Hepatic stellate cell (primary cell): ENCODE results near the gene SPRY1.
A peak's percentile ranks its signal among the peaks of the same experiment; 100 is the strongest.

Experiments used
- DNase-seq: peaks from one replicate; pipeline ENCODE4 v3.0.0; 2011; ENCODE audit warnings: low spot score

The SPRY1 gene

DNA sequence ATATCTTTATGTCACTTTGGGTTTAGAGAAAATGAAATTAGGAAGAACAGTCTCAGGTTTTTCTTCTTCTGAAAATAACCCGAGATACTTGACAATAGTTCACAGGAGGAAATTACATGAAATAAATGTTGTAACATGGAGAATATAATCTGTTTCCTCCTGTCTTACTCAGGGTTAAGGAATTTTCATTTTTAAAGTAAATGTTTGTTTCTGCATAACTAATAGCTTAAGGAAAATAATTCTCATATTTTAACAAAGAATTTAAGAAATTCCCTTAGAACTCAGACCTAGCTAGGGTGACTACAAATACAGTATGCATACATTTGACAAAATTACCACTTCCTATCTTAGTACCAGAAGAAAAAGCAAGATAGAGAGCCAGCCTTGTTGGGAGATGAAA lies 17.2 kb upstream of the SPRY1 start:
- no peak for DNase-seq

DNA sequence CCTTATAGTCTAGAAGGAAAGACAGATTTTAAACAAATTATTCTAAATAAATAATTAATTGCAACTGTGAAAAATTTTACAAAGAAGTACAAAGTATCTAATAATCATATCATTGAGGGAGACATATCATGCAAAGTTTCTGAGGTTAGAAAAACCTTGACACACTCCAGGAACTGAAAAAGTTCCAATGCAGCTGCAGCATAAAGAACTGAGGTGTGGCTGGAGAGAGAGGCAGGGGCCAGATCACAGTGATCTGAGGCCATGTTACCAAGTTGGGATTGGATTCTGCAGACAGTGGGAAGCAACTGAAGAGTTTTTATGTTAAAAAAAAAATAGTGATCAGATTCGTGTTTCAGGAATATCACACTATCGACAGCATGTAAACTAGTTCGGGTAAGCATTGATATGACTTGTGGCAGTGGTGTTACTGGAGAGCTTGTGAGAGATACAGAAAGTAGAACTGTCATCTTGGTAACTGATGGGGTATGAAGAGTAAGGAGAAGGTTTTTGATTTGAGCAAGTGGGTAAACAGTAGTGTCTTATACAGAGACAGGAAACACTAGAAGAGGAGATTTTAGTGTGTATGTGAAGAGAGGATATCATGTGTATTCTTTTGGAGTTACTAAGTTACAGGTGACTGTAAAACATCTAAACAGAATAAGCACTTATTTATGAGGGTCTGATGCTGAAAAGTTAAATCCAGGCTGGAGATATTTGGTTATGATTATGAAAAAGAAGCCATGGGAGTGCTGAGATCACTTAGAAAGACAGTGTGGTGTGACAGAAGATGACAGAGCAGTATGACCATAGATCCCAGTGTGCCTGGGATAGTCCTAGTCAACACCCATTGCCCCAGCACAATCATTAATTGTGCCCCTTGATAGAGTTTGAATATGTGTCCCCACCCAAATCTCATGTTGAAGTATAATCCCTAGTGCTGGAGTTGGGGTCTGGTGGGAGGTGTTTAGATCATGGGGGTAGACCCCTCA lies 15.6 kb upstream of the SPRY1 start:
- no peak for DNase-seq

DNA sequence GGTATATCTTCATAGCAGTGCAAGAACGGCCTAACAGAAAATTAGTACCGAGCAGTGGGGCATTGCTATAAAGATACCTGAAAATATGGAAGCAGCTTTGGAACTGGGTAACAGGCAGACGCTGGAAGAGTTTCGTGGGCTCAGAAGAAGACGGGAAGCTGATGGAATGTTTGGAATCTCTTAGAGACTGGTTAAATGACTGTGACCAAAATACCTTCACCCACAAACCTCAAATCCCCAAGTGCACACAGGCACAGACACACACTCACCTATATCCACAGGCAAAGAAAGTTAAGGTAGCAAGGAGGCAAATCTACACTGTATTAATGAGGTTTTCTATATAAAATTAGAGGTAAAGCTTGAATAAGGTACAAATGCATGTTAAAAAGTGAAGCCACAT lies 14.6 kb upstream of the SPRY1 start:
- no peak for DNase-seq

DNA sequence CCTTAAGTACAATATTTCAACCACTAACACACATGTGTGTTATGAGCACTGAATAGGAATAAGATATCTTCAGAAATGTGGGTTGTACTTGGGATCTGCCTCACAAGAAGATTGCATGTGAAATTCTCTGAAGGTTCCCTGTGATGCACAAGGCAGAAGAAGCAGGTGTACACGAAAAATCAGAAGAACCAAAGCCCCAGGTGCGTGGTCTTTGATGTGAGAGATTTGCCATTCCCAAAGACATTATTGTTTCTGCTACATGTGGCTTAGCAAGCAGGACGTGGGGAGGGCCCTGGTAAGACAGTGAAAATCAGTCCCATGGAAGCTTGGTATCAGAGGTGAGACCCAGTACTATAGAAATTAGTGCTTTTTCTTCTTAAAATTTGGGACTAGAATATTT lies 13.0 kb upstream of the SPRY1 start:
- DNase-seq, result no peak

DNA sequence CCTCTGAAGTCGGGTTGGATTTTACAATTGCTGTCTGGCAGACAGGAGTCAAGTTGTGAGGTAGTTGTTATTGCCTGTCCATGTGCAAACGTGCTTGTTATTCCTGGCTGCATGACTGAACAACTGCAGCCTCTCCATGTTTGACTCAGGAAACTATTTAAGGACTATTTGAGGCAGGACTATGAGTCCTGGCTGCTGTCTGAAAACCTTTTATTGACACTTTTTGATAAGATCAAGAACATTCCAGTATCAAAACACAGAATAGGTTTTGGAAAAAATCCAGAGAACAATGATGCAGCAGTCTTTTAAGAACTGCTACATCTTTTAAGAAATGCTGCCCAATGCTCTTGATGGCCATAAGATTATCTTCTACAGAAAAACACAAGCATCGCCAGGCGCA lies 10.0 kb upstream of the SPRY1 start:
- no peak for DNase-seq

DNA sequence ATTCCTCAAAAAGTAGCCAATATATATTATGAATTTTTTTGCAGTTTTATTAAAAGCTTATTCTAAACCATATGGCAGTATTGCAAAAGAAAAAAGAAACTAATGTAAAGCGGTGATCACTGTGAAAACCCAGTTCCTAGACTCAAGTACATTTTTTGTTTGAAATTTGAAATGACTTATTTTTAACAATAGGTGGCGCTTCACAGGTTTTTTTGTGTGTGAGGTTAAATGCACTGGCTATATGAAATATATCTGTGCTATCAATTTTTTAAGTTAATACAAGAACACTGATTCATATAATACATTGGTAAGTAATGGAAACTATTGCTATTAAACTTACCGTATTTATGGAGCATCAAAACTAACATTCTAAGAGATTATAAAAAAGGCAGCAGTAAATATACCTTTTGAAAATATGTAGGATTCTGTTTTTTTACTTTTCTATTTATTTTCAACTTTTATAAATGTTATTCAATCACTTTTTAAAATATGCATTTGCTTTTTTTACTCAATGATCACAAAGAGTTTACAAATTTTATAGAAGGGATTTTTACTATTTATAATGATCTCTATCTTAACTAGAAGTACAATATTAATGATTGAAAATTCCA lies 5.6 kb upstream of the SPRY1 start:
- DNase-seq, result no peak

DNA sequence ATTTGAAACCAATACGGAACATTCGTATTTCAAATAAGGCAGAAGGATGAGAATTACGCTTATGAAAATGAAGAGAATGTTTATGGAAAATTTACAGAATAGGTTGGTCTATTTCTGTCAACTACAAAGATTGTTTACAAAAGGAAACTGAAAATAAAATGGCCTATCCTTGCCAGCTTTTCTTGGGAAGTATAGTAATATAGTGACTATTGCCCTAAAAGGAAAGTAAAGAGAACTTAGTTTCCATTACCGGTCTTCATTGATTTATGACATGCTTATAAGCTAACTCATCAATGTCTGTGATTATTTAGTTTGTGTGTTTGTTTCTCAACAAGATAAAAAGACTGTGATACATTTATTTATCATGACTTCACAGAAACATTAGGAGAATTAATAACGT lies 2.9 kb upstream of the SPRY1 start:
- DNase-seq, result no peak

DNA sequence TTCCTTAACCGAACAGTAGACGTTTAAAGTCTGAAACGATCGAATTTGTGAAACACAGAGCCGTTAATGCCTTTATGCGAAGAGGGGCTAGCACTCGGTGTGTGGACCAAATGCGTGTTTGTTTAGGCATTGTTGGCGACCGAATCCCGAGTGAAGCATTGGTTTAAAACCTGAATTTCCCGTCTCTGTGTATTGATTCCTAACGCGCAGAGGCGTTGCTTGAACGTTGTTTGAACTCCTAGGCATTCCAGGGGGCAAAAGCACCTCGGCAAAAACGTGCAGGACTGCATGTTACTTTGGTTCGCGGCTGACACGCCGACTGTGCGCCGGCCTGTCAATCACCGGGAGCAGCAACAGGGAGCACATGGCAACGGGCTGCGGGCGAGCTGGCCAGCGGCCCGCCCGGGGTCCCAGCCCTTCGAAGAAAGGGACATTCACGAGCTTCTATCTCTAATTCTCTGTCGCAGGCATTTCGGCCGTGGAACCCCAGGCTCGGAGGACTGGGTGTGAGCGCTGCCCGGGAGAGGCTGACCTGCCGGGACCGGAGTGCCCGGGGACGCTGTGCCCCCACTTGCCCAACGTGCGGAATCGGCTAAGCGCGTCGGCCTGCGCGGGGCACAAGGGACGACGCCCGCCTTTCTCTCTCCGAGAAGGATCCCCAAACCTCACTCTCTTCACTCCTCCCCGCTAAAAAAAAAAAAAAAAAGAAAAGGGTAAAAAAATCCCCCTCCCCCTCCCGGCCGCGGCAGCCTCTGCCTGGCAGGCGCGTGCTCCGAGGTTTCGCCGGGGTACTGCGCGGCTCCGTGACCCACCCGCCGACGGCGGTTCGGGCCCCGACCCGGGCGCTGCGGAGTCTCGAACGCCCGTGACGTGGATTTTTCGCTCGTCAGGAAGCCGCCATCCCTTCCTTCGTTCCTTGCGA lies 810 bp downstream of the SPRY1 start:
- DNase-seq, result no peak

DNA sequence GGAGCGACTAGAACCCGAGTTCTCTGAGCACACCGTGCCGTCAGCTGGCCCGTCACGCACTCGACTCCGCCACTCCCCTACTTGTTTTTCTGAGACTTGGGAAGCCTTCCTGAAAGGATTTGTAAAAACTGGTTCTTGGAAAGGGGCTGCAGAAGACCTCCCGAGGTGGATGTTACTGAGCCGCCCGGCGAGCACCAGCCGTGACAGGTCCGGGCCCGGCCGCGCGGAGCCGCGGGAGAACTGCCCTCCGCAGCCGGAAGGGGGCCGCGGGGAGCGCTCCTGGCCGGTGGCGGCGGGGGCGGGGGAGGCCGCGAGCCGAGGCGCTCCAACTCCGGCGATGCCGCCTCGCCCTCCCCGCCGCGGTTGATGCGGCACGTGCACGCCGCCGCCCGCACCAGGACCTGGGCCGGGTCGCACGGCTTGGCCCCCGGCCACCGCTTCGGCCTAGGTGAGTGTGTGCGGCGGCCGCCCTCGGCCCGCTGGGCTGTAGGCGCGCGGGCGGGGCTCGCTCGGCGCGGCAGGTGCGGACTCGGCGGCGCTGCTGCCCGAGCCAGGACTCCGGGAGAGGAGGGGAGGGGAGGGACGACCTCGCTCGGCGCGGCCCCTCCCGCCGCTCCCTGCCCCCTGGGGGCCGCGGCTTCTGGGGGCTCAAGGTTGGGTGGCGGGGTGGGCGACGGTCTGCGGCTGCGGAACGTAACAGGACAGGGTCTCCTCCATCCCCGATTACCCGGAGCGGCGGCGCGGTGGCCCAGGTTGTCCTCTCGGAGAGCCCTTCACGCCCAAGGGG lies 1.7 kb downstream of the SPRY1 start:
- DNase-seq, result peak; percentile 61

DNA sequence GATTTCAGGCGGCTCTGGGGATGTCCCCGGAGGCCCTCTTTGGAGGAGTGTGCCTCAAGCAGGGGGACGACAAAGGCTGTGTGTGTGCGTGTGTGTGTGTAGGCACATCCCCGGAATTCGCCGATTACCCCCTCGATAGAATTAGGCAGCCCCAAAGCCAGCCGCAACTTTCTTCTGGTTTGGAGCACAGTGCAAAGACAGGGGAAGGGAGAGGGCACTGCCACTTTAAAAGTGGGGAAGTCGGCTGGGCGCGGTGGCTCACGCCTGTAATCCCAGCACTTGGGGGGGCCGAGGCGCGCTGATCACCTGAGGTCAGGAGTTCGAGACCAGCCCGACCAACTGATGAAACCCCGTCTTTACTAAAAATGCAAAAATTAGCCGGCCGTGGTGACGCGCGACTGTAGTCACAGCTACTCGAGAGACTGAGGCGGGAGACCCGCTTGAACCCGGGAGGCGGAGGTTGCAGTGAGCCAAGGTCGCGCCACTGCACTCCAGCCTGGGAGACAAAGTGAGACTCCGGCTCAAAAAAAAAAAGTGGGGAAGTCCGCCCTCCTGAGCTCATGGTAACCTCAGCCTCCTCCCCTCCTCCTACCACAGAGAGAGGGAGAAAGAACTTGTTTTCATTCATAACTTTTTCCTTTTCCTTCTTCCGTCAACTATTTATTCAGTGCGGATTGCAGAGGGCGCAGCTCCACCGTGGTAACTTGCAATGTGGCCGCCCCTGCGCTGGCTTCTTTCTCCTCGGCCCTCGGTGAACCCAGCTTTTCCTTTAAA lies 2.4 kb downstream of the SPRY1 start:
- DNase-seq, result no peak

DNA sequence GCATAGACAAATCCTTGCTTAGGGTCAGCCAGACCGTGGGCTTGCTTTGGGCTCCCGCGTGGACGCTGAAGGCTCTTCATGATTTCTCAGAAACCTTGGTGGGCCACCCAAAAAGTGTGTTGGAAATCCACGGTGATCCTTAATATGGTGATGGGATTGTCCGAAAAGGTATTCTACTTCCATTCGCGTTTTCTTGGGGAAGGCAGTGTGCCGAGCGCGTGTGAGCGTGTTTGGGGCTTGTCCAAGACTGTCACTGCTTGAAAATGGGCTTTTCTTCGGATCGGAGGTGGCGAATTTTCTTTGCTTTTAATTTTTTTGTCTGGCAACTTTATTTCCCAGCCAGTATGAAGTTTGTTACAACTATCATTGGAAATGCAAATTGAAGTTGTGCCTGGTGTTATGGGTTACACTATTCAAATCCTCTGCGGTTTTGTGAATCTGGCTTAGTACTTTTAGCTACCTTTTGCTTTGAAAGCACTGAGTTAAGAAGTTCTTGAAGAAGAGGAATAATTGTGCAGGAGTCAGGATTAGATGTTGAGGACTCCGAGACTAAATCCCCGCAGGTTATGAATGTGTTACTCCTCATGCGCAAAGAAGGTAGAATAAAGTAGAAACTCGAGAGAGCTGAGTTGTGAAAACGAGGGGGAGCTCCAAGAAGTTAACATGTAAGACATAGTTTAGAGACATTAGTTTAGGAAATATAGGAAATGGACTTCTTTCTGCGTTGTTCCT lies 3.2 kb downstream of the SPRY1 start:
- DNase-seq, result no peak

DNA sequence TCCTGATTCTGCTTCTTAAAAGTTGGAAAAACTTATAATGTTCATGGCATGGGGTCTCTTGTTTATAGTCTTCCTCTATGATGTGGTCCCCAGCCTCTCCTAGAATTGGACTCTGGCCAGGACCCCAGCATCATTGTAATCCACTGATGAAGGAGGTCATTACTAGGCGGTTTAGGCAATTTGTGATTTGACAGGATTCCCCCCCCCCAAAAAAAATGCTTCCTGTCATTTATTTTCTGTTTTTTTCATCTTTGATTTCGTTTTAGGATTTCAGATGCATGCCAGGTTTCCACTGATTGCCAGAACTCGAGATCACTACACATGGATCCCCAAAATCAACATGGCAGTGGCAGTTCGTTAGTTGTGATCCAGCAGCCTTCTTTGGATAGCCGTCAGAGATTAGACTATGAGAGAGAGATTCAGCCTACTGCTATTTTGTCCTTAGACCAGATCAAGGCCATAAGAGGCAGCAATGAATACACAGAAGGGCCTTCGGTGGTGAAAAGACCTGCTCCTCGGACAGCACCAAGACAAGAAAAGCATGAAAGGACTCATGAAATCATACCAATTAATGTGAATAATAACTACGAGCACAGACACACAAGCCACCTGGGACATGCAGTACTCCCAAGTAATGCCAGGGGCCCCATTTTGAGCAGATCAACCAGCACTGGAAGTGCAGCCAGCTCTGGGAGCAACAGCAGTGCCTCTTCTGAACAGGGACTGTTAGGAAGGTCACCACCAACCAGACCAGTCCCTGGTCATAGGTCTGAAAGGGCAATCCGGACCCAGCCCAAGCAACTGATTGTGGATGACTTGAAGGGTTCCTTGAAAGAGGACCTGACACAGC lies 4.9 kb downstream of the SPRY1 start:
- no peak for DNase-seq

DNA sequence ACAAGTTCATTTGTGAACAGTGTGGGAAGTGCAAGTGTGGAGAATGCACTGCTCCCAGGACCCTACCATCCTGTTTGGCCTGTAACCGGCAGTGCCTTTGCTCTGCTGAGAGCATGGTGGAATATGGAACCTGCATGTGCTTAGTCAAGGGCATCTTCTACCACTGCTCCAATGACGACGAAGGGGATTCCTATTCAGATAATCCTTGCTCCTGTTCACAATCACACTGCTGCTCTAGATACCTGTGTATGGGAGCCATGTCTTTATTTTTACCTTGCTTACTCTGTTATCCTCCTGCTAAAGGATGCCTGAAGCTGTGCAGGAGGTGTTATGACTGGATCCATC lies 5.5 kb downstream of the SPRY1 start:
- DNase-seq, result no peak

DNA sequence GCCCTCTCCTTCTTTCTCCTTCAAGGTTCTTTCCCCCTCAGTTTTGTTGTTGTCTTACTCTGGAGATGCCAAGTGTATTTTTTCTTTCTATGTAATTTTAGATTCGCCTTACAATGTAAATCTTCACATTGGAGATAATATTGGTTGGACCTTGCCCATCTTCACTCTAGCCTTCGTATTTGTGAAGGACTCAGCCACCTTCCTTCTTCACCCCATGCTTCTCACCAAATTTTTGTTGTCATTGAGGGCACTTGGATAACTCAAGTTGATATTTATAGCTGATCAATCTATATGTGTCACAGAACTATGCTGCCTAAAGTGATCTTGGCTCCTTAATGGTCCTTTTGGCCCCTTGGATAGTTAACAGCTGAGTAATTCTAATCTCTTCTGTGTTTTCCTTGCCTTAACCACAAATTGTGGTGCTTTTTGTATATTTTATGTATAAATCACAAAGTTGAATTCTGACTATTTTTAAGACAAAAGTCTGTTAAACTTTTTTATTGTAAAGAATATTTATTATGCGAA lies 6.5 kb downstream of the SPRY1 start:
- no peak for DNase-seq

DNA sequence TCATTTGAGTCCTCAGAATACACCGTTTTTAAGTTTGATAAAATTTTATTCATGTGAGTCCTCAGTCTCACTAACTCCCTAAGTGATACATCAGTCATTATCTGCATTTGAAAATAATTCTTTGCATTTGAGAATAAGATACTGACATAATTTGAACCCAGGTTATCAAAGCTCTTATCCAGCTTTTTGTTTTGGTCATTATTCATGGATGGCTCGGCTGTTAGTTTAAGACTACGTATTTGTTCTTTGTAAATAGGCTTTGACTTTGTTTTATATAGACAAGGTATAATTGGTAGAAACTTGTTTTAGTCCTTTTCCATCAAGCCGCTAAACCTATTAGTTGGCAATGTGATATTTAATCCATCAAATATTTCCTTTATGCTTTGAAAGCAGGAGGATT lies 7.9 kb downstream of the SPRY1 start:
- no peak for DNase-seq

DNA sequence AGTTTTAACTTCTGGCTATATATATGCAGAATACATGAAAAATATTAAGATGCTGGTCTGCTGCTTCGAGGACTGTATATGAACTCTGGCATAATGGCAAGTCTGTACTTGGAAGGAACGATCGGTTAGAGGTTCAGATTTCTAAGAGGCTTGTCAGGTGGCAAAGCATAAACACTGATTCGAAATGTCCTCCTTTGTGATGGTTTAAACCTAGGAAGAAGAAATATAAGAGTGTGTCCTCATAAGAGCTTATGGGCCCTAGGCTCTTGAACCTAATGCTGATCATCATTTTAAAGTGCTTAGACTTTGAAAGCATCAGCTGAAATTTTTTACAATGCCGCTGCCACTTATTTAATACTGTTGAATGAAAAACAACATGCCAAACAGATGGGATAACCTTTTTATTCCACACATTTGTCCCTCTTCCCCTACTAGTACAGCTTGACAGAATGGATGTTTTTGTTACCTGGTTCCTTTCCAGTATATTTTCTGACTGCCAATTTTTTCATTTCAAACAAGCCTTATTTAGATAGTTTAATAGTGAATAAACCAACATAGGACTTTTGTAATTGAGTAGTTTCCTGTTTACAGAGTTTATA lies 8.8 kb downstream of the SPRY1 start:
- no peak for DNase-seq

DNA sequence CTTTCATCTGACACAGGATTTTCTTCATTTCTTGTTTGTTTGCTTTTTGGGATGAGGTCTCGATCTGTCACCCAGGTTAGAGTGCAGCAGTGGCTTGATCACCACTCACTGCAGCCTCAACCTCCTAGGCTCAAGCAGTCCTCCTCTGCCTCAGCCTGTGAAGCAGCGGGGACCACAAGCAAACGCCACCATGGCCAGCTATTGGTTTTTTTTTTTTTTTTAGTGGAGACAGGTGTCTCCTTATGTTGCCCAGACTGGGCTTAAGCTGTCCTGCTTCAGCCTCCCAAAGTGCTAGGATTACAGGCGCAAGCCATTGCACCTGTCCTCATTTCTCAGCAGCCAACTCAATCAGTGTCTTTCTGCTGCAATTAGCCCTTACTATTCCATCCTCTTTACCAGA lies 10.3 kb downstream of the SPRY1 start:
- DNase-seq, result no peak

DNA sequence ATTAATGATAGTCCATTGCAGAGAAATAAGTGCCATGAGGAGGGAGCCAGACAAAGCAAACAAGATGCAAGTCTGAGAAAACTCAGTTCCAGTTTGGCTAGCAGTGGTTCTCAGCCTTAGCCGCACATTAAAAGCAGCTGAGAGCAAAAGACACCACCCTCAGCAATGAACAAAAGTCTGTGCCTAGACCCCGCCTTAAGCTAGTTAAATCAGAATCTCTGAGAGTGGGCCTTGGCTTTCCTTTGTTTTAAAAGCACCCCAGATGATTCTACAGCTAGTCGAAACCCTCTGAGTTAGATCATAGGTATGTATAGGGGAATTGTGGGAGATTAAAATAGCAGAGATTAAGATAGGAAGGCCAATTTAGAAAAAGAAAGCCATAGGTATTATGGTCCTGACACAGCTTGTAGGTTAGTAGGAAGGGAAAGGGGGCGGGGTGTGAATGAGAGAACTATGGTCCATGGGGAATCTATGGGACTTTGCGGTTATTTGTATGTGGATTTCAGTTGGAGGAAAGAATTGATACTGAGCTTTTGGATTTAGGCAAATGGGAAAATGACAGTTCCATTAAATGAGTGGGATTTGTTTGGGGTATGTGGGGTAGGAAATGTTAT lies 12.0 kb downstream of the SPRY1 start:
- DNase-seq, result no peak
